OCI-LY7 (cell line): ENCODE results near the gene C20orf204. TPM values are rescaled to one million over a fixed set of nuclear protein-coding genes. Genes with fewer than 3 reads are reported as not detected.

Experiments used
- BruUV-seq: library from RNA; stranded (reverse); fragments of 400-500 nt; replicated peaks from 2 replicates; lab custom pipeline; 2021; lab: Mats Ljungman, UMichigan
- CTCF ChIA-PET: fragments of 300-600 bp; sonication (Branson Sonifier 250); formaldehyde crosslinking; loops from one replicate; lab custom pipeline; 2022; ENCODE audit warnings: antibody characterized with exemption; ENCODE audit not compliant: unreplicated experiment; lab: Charles Lee
- POLR2A ChIA-PET: fragments of 300-600 bp; sonication (Branson Sonifier 250); formaldehyde crosslinking; loops from one replicate; lab custom pipeline; 2022; ENCODE audit warnings: antibody characterized with exemption; lab: Charles Lee
- DNase-seq: peaks from one replicate; pipeline ENCODE4 v3.0.0-alpha.2; 2015; ENCODE audit warnings: low spot score
- H2AFZ ChIP-seq: fragments of 200-600 bp; sonication (generic), shearing (Covaris generic); 2 replicates; pipeline ENCODE4 v1.6.1; 2014; ENCODE audit warnings: mild to moderate bottlenecking, antibody characterized with exemption, low read length, moderate library complexity
- H3K27ac ChIP-seq: fragments of 200-600 bp; sonication (generic); 2 replicates; pipeline ENCODE4 v1.5.1; 2014; ENCODE audit warnings: mixed run types, low read depth, mild to moderate bottlenecking, moderate library complexity, low read length, inconsistent platforms; ENCODE audit not compliant: poor library complexity, severe bottlenecking
- H3K36me3 ChIP-seq: fragments of 200-600 bp; sonication (generic); 2 replicates; pipeline ENCODE4 v1.6.1; 2014; ENCODE audit warnings: mild to moderate bottlenecking, antibody characterized with exemption, low read length, moderate library complexity, mixed read lengths; ENCODE audit not compliant: insufficient read depth
- H3K4me1 ChIP-seq: fragments of 200-600 bp; sonication (generic); 2 replicates; pipeline ENCODE4 v1.5.1; 2014; ENCODE audit warnings: mild to moderate bottlenecking, low read length; ENCODE audit not compliant: insufficient read depth, poor library complexity, severe bottlenecking
- H3K4me2 ChIP-seq: fragments of 200-600 bp; sonication (generic); 2 replicates; pipeline ENCODE4 v1.6.1; 2014; ENCODE audit warnings: mild to moderate bottlenecking, low read length
- H3K4me3 ChIP-seq: fragments of 200-600 bp; sonication (generic); 2 replicates; pipeline ENCODE4 v1.5.1; 2014; ENCODE audit warnings: mild to moderate bottlenecking, low read depth, low read length; ENCODE audit not compliant: poor library complexity, severe bottlenecking
- H3K79me2 ChIP-seq: fragments of 200-600 bp; sonication (generic); 2 replicates; pipeline ENCODE4 v1.6.1; 2016; ENCODE audit warnings: low read depth, mild to moderate bottlenecking, low read length, moderate library complexity, mixed read lengths; ENCODE audit not compliant: insufficient read depth
- H3K9me2 ChIP-seq: fragments of 200-600 bp; sonication (generic); 2 replicates; pipeline ENCODE4 v1.6.1; 2016; ENCODE audit warnings: mild to moderate bottlenecking, low read length, mixed read lengths; ENCODE audit not compliant: insufficient read depth
- H3K9me3 ChIP-seq: fragments of 200-600 bp; sonication (generic); 2 replicates; pipeline ENCODE4 v1.6.1; 2014; ENCODE audit warnings: mild to moderate bottlenecking, mixed run types, low read length, mixed read lengths
- H4K20me1 ChIP-seq: fragments of 200-600 bp; sonication (generic); 2 replicates; pipeline ENCODE4 v1.6.1; 2014; ENCODE audit warnings: mild to moderate bottlenecking, antibody characterized with exemption, low read length, moderate library complexity, mixed read lengths; ENCODE audit not compliant: insufficient read depth
- CTCF ChIP-seq: fragments of 200-600 bp; sonication (generic); conservative IDR thresholded peaks from 2 replicates; pipeline ENCODE4 v1.5.1; 2014; ENCODE audit warnings: mild to moderate bottlenecking, antibody characterized with exemption, low read length, moderate library complexity, mixed read lengths
- EZH2phosphoT487 ChIP-seq: fragments of 200-600 bp; sonication (generic); IDR thresholded peaks from 2 replicates; pipeline ENCODE4 v1.6.1; 2018; ENCODE audit warnings: low read depth, borderline replicate concordance, mild to moderate bottlenecking, mixed run types, antibody characterized with exemption, low read length, moderate library complexity, mixed read lengths
- intact Hi-C: fragments of 100-400 bp; cut with micrococcal nuclease; formaldehyde crosslinking; loops from one replicate; pipeline ENCODE4 v1.10.0; 2022; ENCODE audit not compliant: unreplicated experiment
- total RNA-seq, 2 experiments: library from RNA; depleted of rRNA in 1 of 2; stranded (reverse); fragments of >200 nt in 1 of 2; shearing (Covaris generic) in 1 of 2; gene quantifications; 2 replicates each; pipeline ENCODE4 v1.2.3, GENCODE V29; 2014 to 2022

Gene C20orf204
- total RNA-seq, 2 experiments from 2014 or later: 3.5 to 6.7 TPM

GRCh38 chr20:64082126-64082731 is 46.2 kb downstream of the C20orf204 start:
- Histone ChIP-seq H3K27ac (no peak overlapping the region), H3K36me3 (no peaks in the 10 kb centered on the region), H3K79me2 (peaks cover 7% of the 10 kb centered on the region; the same call in 1 of the 2 replicates), H3K9me2 (no peaks in the 10 kb centered on the region), H2AFZ (no peak overlapping the region), H4K20me1 (no peaks in the 10 kb centered on the region), H3K9me3 (no peaks in the 10 kb centered on the region), H3K4me1 (peaks cover 32% of the 10 kb centered on the region), H3K4me3 (no peak overlapping the region), H3K4me2 (no peak overlapping the region)
- ChIA-PET CTCF (no interaction called here), POLR2A (no interaction called here)
- TF ChIP-seq CTCF (peak; percentile 45; the same call in 1 of the 2 replicates), EZH2phosphoT487 (no peak)
- intact Hi-C loops: no loop called here
- BruUV-seq: no TSS peak
- no peak for DNase-seq

- Histone ChIP-seq H3K36me3 (no peaks in the 10 kb centered on the region), H3K9me2 (no peaks in the 10 kb centered on the region), H3K9me3 (no peaks in the 10 kb centered on the region), H3K4me2 (peak overlapping the region; percentile 72), H3K79me2 (peaks cover 7% of the 10 kb centered on the region; the same call in 1 of the 2 replicates), H3K4me3 (peak overlapping the region; percentile 45), H3K27ac (no peak overlapping the region), H2AFZ (no peak overlapping the region), H4K20me1 (no peaks in the 10 kb centered on the region), H3K4me1 (peaks cover 25% of the 10 kb centered on the region)
- CTCF ChIA-PET: interaction anchor here (0.6 kb wide), 1 partner anchor 133 kb away, joined by 3 read pairs; no protein-coding TSS in a partner anchor
- no peak for DNase-seq
- TF ChIP-seq CTCF (no peak), EZH2phosphoT487 (no peak)
- no TSS peak for BruUV-seq
- POLR2A ChIA-PET: no interaction called here
- intact Hi-C loops: loop anchor here (1.0 kb wide), 2 partner anchors 29 to 37 kb away; no protein-coding TSS in a partner anchor
Observed at GRCh38 chr20:64082820-64083377, 46.9 kb downstream of the C20orf204 start.

GRCh38 chr20:64083378-64083803 is 47.4 kb downstream of the C20orf204 start:
- Histone ChIP-seq H3K9me3 (no peaks in the 10 kb centered on the region), H3K79me2 (peaks cover 7% of the 10 kb centered on the region; the same call in 1 of the 2 replicates), H3K4me2 (peak overlapping the region; percentile 72), H3K4me1 (peaks cover 21% of the 10 kb centered on the region), H3K4me3 (peak overlapping the region; percentile 45), H3K9me2 (no peaks in the 10 kb centered on the region), H2AFZ (no peak overlapping the region), H3K36me3 (no peaks in the 10 kb centered on the region), H4K20me1 (no peaks in the 10 kb centered on the region), H3K27ac (no peak overlapping the region)
- peak; percentile 66 for DNase-seq
- no TSS peak for BruUV-seq
- CTCF ChIA-PET: interaction anchor here (0.6 kb wide), 1 partner anchor 132 kb away, joined by 3 read pairs; no protein-coding TSS in a partner anchor
- intact Hi-C loops: loop anchor here (1.0 kb wide), 2 partner anchors 29 to 37 kb away; no protein-coding TSS in a partner anchor
- POLR2A ChIA-PET: no interaction called here
- TF ChIP-seq CTCF (peak; percentile 62), EZH2phosphoT487 (no peak)
